Ureter (tissue), 1 donor: ENCODE results near the gene RNMT. TPM values are rescaled to one million over a fixed set of nuclear protein-coding genes. Genes with fewer than 3 reads are reported as not detected.

ENCODE experiments used
- DNase-seq: peaks from one replicate; pipeline ENCODE4 v3.0.0-alpha.2; 2020; ENCODE audit warnings: low spot score
- total RNA-seq: library from RNA; stranded (reverse); gene quantifications from one replicate; pipeline ENCODE4 v1.2.4, GENCODE V29; 2023
- donor health status: DM: yes; HTN: yes; CAD: no.

The RNMT gene
- total RNA-seq, 1 donor from 2014 or later = 41.2 TPM

DNA sequence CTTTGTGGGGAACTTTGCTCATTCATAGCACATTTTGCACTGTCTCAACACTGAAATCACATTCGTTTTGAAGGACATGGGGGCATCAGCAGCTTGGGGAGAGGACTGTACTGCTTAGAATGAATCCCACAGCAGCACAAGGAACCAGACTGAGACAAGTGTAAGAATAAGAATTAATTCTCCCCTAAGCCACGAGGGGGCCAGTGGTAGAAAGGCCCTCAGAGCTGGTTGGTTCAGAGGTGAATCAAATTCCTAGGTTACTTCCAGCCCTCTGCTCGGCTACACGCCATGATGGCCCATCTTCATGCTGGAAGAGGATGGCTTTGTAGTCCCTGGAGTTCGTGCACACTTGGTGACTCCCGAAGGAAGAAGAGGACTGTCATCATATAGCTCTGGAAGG lies 85.5 kb downstream of the RNMT start:
- no peak for DNase-seq

DNA sequence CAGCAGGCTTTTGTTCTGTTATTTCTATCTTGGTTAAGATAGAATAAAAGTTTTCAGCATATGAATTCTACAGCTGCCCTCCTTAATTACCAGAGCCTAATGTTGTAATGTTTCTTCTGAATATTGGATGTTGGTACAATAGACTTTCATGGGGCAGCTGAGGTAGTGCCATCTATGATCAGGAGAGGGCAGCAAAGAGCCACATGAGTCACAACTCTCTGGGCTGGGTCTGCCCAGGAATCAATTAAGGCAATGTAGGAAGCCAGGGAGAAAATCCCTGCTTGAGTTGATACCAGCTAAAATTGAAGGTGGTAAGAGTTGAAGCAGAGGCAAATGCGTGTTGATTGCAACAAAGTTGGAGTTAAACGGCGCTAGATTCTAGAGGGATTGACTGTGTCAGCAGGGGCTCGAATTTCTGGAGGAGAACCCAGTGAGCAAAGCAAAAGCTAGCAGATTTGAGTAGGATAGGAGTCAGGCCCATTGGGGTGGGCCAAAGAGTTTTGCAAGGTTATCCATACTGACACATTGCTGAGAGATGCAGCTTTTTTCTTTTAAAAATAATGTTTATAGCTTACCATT lies 86.9 kb downstream of the RNMT start:
- DNase-seq = peak; percentile 75

Other genes starting within 250 kb of the RNMT start
- 14.8 TPM for gene FAM210A, start 115 bp upstream of the RNMT start, total RNA-seq
- gene MC5R, start 97.5 kb downstream of the RNMT start, total RNA-seq = not detected
- 0.60 TPM for gene MC2R, start 188.9 kb downstream of the RNMT start, total RNA-seq